NCI-H2171 (cell line): ENCODE measurements around the gene GFAP.
A peak's percentile ranks its signal among the peaks of the same experiment; 100 is the strongest.

Experiments
- DNase-seq: peaks from one replicate; lab custom pipeline; 2025; lab: John Stamatoyannopoulos, UW

Gene GFAP

GRCh38 chr17:44899074-44899782, 16.1 kb downstream of the GFAP start, which contains the start of gene EFTUD2:
EFTUD2 (minus strand) TSS chr17:44899445; CDS start chr17:44894521, 4,924 bp downstream.
- DNase-seq = peak; percentile 88

- DNase-seq = no peak
Observed at GRCh38 chr17:44898768-44899073, 16.6 kb downstream of the GFAP start.

- no peak for DNase-seq
Observed at GRCh38 chr17:44894642-44895041, 20.7 kb downstream of the GFAP start.

GRCh38 chr17:44892250-44892649, 23.1 kb downstream of the GFAP start:
- no peak for DNase-seq

GRCh38 chr17:44889003-44889402, 26.3 kb downstream of the GFAP start:
- DNase-seq = no peak

DNA sequence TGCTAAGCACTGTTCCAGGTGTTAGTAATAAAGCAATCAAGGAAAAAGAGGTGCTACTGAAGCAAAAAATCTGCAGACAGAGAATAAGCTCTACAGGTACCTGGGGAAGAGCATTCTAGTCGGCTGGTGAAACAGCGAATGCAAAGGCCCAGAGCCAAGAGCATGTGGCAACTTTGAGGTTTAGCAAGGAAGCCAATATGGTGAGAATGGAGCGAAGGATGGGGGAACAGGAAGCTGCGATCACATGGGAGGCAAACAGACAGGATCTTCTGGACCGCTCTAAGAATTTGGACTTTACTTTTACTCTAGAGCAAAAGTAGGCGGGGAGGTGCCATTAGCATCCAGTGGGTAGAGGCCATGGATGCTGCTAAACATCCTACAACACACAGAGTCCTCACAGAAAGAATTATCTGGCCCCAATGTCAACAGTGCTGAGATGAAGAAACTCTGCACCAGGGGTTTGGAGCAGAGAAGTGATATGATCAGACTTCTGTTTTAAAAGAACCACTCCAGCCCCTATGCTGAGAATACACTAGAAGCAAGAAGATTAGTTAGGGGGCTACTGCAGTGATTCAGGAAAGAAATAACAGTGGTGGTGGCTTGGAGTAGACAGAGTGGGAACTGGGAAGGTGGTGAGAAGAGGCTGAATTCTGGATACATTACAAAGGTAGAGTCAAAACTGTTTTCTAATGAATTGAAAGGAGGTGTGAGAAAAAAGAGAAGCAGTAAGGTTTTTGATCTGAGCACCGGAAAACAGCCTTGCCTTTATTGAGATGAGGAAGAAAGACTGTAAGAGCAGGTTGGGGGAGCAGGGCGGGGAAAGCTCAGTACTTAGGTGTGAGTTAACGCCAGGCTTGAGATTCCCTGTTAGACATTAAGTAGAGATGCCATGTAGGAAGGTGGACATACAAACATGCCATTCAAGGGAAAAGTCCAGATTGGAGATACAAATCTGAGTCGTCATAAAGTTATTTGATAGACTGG, 27.0 kb downstream of the GFAP start:
- no peak for DNase-seq

DNA sequence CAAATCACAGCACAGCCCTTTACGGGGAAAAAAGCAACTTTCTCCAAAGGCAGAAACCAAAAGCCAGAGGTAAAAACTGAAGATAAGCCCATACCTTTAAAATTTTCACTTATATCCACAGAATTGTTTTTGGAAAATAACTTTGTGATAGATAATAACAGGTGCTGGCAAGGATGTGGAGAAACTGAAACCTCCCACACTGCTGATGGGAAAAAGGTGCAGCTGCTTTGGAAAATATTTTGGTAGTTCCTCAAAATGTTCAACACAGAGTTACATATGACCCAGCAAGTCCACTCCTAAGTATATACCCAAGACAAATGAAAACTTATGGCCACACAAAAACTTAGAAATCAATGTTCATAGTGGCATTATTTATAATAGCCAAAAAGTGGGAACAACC, 28.3 kb downstream of the GFAP start:
- no peak for DNase-seq

DNA sequence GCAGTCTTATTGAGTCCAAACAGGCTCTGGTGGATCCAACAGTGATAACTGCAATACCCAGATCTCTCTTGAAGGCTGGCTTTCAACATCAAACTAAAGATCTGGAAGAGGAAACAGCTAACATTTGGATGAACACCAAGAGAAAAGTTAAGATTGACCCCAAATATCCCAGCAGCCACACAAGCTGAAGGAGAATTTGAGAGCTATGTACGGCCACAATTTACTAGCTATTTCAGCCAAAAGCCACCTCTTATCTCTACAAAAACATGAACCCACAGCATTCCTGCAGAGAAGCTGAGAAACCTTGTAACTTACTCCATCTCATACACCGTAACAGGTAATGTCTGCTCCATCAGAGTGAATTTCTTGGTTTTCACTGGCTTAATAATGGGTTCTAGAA, 30.4 kb downstream of the GFAP start:
- no peak for DNase-seq

DNA sequence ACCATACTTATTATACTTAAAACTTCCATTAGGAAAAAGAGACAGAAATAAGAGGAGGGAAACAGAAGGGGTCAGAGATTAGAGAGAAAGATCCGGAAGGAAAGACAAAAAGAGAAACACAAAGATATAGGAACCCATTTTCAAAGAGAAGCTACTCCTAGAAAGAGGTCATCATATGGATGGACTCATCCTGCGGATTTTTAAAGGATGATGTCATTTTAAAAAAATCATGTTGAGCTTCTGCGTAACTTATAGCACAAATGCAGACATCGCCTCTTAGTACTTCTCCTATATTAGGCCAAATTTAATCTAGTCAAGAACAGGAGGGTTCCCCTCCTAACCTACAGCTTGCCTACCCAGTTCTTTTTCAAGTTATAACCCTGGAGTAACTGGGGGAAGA, 34.2 kb downstream of the GFAP start:
- no peak for DNase-seq

GRCh38 chr17:44880062-44880461, 35.2 kb downstream of the GFAP start:
- no peak for DNase-seq

- no peak for DNase-seq
Observed at GRCh38 chr17:44879376-44879775, 35.9 kb downstream of the GFAP start.

- DNase-seq = peak; percentile 2
Observed at GRCh38 chr17:44878627-44879221, 36.6 kb downstream of the GFAP start.

DNA sequence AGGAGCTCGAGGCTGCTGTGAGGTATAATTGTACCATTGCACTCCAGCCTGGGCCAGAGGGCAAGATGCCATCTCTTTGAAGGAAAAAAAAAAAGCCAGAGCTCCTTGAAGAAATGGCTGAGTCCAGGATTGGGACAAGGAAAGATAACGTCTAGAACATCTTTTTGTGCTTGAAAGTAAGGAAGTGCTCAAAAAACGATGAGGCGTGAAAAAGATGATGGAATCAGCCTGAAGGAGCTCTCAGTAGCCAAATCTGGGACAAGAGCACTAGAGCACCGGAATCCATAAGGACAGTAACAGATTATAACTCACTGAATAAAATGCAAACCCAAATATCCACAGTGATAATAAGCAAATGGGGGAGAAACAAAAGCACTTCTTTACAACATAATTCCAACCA, 38.2 kb downstream of the GFAP start:
- DNase-seq = no peak

DNA sequence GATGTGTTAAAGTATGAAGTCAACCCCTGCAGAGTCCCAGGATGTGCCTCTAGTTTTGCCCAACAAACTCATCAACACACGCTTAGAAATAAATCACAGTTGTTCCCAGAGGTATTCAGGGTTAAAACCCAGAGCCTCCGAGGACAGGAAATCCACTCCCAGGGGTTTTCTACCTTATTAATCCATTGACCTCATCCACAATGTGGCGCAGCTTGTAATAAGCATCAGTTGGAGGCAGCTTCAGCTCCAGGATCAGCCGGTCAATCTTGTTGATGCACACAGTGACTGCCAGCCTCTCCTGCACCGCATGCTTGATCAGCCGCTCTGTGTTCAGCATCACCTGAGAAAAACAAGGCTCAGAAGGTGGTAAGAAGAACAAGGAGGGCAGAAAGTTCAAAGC, 39.5 kb downstream of the GFAP start:
- DNase-seq = no peak

DNA sequence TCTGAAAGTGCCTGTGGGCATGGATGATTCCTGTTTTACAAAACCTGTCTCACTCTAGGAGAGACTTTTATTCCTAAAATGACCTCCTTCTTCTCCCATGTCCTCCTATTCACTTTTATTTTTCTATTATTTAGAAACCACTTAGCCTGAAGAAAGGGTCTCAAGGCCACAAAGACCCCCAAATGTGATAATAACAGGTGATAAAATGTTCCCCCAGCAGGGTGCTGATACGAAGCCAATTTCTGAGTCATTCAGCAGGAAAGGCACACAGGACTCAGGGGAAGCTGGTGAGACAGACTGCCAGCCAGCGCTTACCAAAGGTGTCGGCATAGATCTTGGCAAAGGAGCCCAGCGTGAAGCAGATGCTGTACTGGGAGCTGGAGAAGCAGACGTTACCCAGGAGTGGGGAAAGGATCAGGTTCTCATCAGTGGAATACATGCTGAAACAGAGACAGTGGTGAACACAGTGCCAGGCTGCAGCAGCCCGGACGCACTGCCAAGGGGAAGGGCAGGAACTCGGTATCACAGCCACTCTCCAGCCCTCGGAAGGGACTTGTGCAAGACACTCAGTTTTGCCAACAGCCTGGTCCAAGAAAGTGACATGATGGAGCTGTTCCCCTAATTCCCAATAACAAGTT, 43.0 kb downstream of the GFAP start:
- peak; percentile 69 for DNase-seq

- no peak for DNase-seq
Observed at GRCh38 chr17:44871556-44871955, 43.7 kb downstream of the GFAP start.

DNA sequence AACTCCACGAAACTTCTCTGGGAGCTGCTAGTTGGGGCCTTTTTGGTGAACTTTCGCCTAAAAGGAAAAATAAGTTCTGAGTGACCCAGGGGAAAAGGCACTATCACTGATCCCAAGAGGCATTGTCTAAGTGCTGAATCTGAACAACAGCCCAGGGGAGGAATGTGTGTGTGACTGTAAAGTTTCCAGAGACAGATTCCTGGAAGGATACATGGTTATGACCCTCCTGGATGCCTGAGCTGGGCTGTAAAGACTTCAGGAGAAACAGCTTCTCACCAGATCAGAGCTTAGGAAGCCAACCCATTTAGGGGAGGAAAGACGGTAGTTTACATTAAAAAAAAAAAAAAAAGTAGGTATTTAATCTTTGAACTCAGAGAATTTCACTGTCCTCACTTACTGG, 47.5 kb downstream of the GFAP start:
- no peak for DNase-seq

- DNase-seq = no peak
Observed at GRCh38 chr17:44865931-44866330, 49.4 kb downstream of the GFAP start.

- DNase-seq = peak; percentile 46
Observed at GRCh38 chr17:44865231-44865660, 50.1 kb downstream of the GFAP start.

DNA sequence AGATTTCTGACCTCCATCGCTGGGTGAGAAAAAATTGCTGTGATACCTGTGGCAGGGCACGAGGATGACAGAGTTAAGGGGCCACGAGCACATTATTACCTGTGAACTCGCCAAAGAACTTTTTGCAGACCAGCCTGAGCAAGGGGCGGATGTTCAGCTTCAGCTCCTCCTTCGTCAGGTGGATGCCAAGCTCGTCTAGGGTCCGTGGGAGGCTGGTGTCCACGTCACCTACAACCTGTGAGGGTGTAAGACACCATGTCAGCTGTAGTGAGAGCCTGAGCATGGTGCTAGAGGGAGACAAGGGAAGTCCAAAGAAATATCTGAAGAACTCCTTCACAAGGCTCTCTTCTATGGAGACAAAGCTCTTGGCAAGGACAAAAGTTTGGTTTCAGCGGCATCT, 50.5 kb downstream of the GFAP start:
- DNase-seq = no peak

DNA sequence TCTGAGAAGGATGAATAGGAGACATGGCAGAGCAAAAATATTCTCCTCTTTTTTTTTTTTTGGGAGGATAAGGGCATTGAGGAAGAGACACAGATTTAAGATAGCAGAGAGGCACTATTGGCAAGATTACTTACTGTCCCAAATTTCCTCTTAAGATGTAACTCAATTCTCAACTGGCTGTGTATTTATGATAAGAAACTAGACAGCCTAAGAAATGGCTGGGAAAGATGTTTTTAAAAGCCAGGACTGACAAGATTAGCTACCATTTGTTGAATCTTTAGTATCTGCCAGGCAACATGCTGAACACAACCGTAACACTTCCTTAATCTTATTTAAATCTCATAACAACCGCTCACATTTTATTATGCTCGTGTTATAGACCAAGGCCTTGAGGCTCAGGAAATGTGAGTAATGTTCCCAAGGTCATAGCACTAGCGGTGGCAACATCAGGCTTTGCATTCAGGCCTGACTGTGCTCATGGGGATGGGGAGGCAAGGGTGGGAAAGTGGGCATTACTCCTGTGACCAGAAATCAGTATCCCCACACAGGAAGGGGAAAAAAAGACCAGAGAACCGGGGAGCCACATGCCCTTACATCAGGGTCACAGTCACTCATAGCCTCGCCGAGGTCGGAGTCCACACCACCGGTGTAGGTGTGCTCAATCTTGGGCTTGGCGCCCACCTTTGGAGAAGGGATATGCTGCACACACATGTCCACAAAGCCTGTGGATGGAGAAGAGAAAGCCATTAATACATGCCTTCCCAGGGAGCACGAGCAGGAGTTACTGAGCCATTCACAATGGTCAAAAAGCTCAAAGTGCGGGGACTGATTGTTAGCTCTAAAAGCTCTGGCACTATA, 52.0 kb downstream of the GFAP start:
- no peak for DNase-seq
